OCI-LY1 (cell line): Measurements from ENCODE around the gene KRTAP4-5.

Experiments
- CTCF ChIP-seq: fragments of 200-600 bp; sonication (generic), shearing (Covaris generic); IDR thresholded peaks from 2 replicates; pipeline ENCODE4 v1.5.1; 2017; ENCODE audit warnings: mild to moderate bottlenecking, antibody characterized with exemption, low read length, moderate library complexity, mixed read lengths
- EZH2 ChIP-seq: fragments of 200-600 bp; sonication (generic), shearing (Covaris generic); IDR thresholded peaks from 2 replicates; pipeline ENCODE4 v1.8.0; 2017; ENCODE audit warnings: borderline replicate concordance, mixed run types, mild to moderate bottlenecking, antibody characterized with exemption, low read length, moderate library complexity, mixed read lengths

- TF ChIP-seq CTCF: no peak
- no peak for TF ChIP-seq EZH2
Measured at GRCh38 chr17:41177727-41178271, 28.2 kb upstream of the KRTAP4-5 start, which contains the start of gene KRTAP4-2.
